GM19397 (cell line): Measurements from ENCODE around the gene PAMR1.
"Not testable (repeated sequence)": the region's sequence is repeated elsewhere in the genome, so short reads cannot be mapped to it uniquely, and the experiment has no call there.

Source experiments
- ATAC-seq: cut with Tn5 transposase; IDR thresholded peaks from one replicate; pipeline ENCODE4 v1.9.1; 2021; ENCODE audit warnings: mild to moderate bottlenecking, moderate library complexity; ENCODE audit not compliant: unreplicated experiment

Gene PAMR1, protein sequence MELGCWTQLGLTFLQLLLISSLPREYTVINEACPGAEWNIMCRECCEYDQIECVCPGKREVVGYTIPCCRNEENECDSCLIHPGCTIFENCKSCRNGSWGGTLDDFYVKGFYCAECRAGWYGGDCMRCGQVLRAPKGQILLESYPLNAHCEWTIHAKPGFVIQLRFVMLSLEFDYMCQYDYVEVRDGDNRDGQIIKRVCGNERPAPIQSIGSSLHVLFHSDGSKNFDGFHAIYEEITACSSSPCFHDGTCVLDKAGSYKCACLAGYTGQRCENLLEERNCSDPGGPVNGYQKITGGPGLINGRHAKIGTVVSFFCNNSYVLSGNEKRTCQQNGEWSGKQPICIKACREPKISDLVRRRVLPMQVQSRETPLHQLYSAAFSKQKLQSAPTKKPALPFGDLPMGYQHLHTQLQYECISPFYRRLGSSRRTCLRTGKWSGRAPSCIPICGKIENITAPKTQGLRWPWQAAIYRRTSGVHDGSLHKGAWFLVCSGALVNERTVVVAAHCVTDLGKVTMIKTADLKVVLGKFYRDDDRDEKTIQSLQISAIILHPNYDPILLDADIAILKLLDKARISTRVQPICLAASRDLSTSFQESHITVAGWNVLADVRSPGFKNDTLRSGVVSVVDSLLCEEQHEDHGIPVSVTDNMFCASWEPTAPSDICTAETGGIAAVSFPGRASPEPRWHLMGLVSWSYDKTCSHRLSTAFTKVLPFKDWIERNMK

DNA sequence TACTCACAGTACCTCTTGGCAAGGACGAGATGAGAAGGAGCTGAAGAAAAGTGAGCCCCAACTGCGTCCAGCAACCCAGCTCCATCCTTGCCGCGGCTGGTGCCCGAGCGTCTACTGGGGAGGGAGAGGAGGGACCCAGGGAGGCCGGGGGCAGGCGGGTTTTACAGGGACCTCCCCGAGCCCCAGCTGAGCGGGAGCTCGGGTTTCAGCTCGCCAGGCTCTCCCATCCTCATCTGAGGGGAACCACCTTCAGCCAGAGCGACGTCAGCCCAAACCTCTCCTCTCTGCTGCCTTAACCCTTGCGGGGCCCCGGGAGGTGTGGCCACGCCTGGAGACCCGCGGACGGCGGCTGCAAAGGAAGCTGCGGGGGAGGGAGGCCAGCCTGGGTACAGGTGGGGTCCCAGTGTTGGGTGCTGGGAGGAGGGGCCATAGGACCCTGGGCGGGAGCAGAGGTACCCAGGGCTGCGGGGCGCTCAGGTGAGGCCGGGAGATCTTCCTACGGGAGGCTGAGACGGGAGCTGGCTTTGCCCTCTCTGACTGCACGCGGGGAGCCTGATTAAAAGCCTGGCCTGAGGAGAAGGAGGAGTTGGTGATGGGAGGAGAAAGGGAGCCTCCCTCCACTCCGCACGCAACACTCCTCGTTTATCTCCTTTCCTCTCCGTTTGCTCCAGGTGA lies at the start of gene PAMR1:
Gene PAMR1 (minus strand): TSS at position 116 of the 675 bp plus-strand sequence. CDS start 31 bp downstream, at position 85.
- no peak for ATAC-seq

DNA sequence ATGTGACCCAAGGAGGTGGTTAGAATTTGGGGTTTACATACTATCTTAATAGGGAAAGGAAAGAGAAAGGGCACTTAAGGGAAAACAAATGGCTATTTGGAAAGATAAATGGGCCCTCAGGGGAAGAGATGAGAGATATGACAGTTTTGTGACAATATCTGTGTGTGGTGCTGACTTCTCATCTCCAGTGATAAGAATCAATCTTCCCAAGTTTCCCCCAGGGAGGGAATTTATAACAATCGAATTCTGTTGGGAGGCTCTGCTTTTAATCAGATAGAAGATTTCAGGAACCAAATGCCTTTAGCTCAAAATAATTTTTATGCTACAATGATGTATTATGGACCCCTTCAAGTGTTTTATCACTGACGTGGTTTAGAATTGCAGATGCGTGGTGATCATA lies 46.3 kb upstream of the PAMR1 start:
- no peak for ATAC-seq

DNA sequence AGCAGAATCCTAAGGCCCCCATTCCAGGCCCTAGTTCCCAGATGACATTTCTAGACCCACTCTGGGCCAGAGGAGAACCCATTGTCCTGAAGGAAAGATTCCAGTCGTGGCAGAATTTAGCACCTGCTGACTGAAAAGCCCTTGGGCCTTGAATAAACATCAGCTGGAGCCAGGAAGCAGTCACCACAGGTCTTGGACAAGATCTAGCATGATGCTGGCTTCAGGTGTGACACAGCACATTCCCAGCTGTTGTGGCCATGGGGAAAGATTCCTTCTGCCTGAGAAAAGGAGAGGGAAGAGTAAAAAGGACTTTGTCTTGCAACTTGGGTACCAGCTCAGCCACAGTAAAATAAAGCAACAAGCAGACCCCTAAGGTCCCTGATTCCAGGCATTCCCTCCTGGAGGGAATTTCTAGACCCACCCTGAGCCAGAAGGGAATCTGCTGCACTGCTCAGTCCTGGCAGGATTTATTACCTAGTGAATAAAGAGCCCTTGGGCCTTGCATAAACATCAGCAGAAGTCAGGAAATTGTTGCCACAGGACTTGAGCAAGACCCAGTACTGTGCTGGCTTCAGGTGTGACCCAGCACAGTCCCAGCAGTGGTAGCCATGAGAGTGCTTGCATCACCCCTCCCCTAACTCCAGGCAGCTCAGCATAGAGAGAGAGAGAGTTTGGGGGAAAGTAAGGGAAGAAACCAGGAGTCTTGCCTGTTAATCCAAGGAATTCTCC lies 42.5 kb upstream of the PAMR1 start:
- no peak for ATAC-seq

DNA sequence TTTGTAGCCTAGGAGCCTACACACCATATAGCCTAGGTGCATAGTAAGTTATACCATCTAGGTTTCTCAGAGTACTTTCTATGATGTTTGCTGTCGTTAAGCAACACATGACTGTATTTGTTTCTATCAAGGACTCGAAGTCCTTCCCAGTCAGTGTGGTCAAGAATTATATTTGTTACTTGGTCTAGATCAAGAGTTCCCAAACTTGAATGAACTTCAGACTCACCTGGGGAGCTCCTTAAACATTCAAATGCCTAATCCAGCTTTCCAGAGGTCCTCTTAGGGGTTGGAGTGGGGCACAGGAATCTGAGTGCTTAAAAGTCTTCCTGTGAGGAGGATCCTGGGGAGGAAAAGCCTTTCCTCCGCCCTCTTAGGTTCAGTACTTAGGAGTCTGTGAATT lies 41.5 kb upstream of the PAMR1 start:
- no peak for ATAC-seq

DNA sequence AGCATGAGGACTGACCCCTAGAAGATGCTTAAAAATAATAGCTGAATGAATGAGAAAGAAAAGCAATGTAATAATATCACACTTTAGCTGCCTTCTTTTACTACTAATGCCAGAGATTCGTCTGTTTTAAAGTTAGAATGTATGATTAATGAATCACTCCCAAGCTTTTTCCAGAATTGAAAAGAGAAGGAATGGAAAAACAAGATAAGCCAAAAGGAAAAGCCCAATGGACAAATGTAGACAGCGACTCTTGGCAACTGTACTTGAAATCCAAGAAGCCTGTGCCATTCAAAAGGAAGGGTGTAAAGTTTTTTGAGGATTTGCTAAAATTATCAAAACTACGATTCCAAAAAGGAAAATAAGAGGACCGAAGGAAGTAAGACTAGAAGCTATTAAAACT lies 40.8 kb upstream of the PAMR1 start:
- ATAC-seq: no peak

DNA sequence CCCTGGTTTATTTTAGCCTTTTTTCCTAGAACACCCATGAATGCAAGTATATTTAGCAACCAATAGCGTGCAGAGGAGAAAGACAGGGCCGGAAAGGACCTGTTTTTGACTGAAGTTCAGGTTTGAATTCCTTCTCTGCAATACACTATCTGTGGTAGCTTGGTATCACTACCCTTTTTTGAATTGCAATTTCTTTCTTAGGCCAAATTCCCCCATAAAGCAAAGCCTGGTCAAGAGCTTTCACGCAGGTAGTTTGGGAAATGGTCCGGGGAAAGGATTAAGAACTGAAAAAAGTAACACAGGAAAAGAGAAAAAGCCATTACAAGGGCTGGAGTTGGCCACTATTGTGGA lies 38.8 kb upstream of the PAMR1 start:
- ATAC-seq: no peak

DNA sequence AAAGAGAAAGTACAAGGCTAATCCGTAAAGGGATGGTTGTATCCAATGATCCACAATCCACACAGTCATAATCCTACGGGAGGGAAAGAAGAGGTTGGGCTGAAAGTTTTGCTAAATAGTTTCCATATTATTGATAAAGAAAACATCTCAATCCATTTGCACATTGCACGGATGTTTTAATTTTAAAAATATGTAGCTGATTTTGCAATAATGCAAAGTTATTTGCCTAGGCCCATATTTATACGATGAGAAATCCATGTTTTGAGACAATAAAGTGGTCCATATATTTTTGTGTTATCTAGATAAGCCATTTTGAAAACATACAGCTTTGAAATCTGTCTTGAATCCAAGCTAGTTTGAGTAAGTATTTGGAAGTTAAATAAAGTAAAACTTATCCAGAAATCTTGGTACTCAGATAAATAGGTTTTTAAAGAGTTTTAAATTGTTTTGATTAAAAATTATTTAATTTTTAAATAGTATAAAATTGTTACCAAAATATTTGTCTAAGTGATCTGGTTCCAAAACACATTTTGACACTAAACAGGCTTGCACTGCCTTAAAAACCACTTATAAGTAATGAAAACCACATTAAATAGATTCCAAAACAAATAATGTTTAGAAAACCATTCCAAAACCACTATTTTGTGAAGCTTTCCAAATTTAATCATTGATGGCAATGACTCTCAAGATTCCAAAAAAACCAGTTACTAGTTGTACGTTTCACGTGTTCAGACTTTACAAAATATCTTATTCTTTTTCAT lies 38.2 kb upstream of the PAMR1 start:
- no peak for ATAC-seq

DNA sequence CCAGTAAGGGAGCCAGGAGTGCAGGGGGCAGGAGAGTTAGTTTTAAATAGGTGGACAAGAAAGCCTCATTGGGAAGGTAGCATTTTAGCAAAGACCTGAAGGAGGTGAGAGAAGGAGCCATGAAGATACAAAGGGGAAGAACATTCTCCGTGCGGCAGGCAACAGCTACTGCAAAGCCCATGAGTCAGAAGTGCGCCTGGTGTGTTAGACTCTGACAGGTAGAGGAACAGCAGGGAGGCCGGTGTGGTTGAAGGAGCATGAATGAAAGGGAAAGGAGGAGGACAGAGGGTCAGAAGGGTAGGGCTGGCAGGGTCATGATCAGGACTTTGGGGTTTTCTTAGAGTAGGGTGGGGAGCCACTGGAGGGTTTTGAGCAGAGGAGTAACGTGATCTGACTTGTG lies 34.5 kb upstream of the PAMR1 start:
- no peak for ATAC-seq

DNA sequence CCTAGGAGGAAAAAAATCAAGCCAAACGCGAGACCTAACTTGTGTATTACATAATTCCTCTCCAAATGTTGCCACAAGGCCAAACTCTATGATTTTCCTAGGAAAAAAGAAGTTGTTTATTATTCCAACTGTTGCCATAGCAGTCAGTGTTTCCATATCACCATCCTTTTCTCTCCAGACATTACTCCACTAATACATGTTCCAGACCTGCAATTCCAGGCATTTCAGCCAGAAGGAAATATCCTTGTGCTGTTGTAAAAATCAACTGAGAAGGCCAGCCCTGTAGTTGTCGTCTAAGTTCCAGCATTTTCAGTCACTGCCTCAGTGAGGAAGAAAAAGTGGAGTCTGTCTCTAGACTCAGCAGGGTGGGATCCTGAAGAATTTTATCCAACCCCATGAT lies 33.1 kb upstream of the PAMR1 start:
- no peak for ATAC-seq

DNA sequence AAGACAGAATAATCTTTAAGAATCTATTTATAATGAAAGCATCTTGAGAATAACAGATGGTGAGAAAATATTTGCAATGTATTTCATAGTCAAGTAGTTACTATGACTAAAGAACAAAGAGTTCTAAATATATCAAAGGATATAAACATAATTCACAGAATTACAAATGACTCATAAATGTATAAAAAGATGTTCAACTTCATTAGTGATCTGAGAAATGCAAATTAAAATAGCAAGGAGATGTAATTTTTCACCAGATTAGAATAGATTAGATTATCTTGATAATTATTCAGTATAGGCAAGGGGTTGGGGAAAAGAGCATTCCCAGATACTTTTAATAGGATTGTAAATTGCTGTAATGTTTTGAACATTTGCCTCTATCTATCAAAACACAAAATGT lies 30.1 kb upstream of the PAMR1 start:
- ATAC-seq: no peak

DNA sequence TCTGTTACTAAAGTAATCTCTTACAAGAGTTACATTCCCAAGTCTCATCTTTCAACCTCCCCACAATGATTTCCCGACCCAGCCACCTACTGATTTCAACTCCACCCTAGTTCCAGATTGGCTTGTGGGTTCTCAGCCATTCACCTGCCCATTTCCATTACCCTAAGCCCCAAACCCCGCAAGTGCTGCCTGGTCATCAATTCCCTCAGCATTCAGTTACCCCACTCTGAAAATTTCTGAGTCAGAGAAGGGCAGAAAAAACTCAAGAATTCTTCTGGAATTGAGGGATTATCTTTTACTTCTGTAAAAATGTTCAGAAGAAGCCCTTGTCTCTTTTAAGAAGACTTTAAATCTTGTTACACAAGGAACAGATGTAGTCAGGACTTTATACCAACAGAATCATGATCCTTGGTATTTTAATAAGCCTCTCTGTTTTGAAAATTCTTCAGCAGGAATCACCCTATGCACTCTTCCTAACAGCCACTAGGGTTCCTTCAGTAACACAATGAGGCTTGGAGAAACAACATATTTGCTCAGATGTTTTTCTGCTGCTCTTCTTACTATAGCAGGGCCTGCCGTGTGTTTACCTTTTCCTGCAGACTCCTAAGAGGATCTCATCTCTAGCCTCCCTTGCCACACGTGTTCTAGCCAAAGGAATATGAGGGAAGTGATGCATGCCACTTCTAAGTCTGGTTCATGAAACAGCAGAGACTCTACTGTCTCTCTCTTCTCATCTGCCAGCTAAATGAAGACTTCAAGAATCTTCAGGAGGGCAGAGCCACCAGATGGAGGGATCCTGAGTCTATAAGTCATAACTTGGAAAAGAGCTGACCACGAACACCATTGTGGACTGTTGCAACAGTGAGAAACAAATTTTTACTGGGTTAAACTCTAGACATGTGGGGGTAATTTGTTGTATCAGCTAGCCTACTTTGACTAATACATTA lies 29.3 kb upstream of the PAMR1 start:
- ATAC-seq: no peak

DNA sequence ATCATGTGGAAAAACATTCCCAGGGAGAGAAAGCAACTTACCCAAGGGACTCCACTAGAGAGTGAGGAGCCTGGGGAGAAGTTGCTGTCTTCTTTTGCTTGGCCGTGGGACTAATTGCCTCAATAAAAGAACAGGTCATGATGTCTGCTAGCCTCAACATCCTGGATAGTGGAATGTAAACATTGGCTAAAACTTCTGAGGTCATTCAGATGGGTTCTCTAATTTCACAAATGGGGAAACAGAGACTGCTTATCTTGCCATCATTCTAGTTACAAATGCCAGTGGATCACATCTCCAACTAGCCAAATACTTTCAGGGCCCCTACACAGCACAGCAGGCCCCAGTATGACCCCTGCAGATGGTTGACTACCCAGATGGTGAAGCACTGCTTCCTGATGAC lies 28.4 kb upstream of the PAMR1 start:
- ATAC-seq: no peak

DNA sequence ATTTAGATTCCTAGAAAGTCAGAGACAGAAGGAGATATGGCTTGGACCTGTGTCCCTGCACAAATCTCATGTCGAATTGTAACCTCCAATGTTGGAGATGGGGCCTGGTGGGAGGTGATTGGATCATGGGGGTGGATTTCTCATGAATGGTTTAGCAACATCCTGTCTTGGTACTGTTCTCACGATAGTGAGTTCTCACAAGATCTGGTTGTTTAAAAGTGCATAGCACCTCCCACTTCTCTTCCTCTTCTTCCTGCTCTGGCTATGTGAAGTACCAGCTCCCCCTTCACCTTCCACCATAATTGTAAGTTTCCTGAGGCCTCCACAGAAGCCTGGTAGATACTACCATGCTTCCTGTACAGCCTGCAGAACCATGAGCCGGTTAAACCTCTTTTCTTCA lies 27.6 kb upstream of the PAMR1 start:
- ATAC-seq: no peak

DNA sequence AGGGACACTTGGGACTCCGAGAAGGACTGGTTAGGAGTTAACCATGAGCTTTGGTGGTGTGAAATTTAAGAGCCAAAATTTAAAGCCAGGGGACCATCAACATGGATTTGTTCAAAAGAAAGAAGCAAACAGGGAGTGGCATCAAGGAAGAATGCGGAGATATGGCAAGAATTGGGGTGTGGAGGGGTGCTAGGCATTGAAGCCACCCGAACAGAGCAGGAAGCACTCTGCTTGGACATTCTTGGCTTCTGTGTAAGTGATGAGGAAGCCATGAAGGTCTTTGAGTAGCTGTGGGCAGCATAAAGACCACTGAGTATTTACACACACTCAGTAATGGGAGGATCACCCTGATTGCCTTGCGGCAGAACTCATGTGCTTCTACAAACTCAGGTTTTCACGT lies 27.2 kb upstream of the PAMR1 start:
- ATAC-seq: no peak

DNA sequence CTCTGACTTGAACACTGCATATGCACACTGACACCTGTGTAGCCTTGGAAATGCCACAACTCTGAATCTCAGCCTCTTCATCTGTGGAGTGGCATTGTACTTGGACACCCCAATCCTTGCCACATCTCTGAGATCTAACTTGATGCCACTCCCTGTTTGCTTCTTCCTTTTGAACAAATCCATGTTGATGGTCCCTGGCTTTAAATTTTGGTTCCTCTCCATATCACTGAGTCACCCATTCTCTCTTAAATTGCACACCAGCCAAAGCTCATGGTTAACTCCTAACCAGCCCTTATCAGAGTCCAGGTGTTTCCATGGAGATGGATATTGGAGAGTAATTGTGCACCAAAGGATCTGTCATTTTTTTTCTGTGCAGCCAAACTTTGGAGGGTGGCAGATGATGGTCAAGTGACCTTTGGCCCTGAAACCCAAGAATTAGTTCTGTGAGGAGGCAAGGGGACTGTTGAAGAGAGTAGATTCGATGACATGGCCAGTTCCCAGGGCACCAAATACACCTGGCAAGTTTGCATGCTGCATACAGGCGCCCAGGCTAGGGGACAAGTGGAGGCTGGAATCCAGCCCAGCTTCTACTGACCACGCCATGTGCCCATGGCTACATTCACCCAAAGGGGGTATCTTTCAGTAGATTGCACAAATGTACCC lies 25.1 kb upstream of the PAMR1 start:
- no peak for ATAC-seq

DNA sequence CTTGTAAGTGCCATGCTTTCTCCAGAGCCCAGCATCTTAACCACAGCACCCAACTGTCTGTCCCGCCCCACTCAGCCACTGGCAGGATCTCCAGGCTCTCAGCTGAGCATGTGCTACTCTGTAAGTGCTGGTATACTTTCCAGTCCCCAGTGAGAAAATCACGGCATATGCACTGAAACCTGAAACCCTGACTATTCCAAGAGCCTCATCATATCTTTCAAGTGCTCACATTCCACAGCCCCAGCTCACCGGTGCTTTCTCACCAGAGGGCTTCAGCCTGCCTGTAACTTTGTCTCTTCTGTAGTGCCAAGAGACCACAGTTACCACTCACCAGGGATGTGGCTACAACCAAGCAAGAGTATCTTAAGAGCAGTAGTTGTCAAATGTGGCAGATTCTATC lies 24.4 kb upstream of the PAMR1 start:
- ATAC-seq: no peak

DNA sequence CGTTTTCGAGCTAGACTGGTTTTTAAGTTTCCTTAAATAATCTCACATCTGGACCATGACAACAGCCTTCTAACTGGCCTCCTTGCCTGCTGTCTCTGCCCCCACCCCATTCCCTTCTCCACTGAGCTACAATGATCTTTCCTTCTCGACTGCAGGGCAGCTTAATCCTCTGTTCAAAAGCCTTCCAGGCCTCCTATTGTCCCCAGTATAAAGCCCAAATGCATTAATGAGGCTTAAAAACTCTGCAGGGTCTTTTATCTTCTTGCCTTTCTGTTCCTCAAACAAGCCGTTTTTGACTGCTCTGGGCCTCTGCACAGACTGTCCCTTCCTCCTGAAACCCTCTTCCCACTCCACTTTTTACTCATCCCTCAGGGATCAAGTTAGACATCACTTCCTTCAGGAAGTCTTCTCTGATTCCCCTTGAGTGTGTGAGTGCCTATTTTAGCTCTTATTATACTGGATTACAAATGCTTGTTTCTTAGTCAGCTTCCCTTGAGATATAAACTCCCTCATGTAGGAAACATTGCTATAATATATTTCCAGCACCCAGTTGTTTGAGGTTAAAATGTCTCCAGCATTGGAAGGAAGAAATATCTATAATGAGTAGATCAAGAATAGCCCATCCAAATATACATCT lies 23.6 kb upstream of the PAMR1 start:
- no peak for ATAC-seq

DNA sequence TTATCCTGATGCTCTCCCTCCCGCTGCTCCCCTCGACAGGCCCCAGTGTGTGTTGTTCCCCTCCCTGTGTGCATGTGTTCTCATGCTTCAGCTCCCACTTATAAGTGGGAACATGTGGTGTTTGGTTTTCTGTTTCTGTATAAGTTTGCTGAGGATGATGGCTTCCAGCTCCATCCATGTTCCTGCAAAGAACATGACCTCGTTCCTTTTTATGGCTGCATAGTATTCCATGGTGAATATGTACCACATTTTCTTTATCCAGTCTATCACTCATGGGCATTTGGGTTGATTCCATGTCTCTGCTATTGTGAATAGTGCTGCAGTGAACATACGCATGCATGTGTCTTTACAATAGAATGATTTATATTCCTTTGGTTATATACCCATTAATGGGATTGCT lies 22.6 kb upstream of the PAMR1 start:
- ATAC-seq: not testable (repeated sequence)
